NT2/D1 (cell line): ENCODE data around the gene GRIK2.

Experiments used
- SUZ12 ChIP-seq: IDR thresholded peaks from 2 replicates; pipeline ENCODE4 v1.6.1; 2011; ENCODE audit not compliant: insufficient read length, insufficient read depth; ENCODE audit errors: extremely low read depth
- ZNF274 ChIP-seq: IDR thresholded peaks from 2 replicates; pipeline ENCODE4 v1.6.1; 2011; ENCODE audit warnings: mild to moderate bottlenecking, low read depth, low read length

DNA sequence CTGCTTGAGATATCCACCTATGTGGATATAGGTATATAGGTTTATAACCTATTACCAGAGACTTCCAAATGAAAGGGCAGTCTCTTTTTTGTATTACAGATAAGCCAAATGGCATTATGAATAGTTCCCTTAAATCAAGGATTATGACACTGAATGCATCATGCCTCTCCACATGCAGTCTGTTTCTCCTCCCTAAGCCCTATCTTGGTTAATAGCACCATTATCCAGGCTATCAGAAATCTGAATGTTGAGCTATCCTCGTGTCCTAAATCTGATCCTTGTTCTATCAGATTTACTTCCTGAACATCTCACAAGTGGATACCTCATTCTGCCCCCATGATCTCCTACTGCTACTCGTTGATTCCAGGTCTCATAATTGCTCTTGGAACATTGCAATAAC is 138.0 kb downstream of the GRIK2 start:
- TF ChIP-seq ZNF274, result no peak
- no peak for TF ChIP-seq SUZ12
